Vagina (tissue), 2 donors: ENCODE results near the gene SOX15. TPM values are rescaled to one million over a fixed set of nuclear protein-coding genes. Genes with fewer than 3 reads are reported as not detected.

Experiments
- DNase-seq, 2 donors: peaks; one replicate each; pipeline ENCODE4 v3.0.0-alpha.2; 2017; ENCODE audit errors: extremely low spot score in 2 of 2
- H3K27ac ChIP-seq: fragments of 200-600 bp; sonication (generic); one replicate; pipeline ENCODE4 v1.5.1; 2019
- H3K27me3 ChIP-seq: fragments of 200-600 bp; sonication (generic); one replicate; pipeline ENCODE4 v1.5.1; 2019
- H3K36me3 ChIP-seq, 2 donors: fragments of 200-600 bp; sonication (generic); one replicate each; pipeline ENCODE4 v1.5.1; 2017 to 2019
- H3K4me1 ChIP-seq: fragments of 200-600 bp; sonication (generic); one replicate; pipeline ENCODE4 v1.5.1; 2019
- H3K4me3 ChIP-seq, 2 donors: fragments of 200-600 bp; sonication (generic); 1 replicate in 1 of 2; 2 replicates in 1 of 2; pipeline ENCODE4 v1.5.1; 2016 to 2019
- H3K9me3 ChIP-seq: fragments of 200-600 bp; sonication (generic); one replicate; pipeline ENCODE4 v1.5.1; 2019
- POLR2A ChIP-seq, 2 donors: fragments of 450-650 bp; IDR thresholded peaks; one replicate each; pipeline ENCODE4 v1.6.1; 2017; ENCODE audit warnings: antibody characterized with exemption in 2 of 2, mild to moderate bottlenecking in 2 of 2, moderate library complexity in 2 of 2
- POLR2AphosphoS5 ChIP-seq, 2 donors: sonication (generic); formaldehyde crosslinking; IDR thresholded peaks; one replicate each; pipeline ENCODE4 v1.9.0; 2017; ENCODE audit warnings: antibody characterized with exemption in 2 of 2, mild to moderate bottlenecking in 2 of 2, low read depth in 1 of 2; ENCODE audit not compliant: insufficient read depth in 1 of 2
- intact Hi-C: fragments of 100-400 bp; cut with DNase I; formaldehyde crosslinking; loops from one replicate; pipeline ENCODE4 v1.15.1; 2023
- total RNA-seq: library from RNA; depleted of rRNA; stranded (reverse); fragments of >200 nt; gene quantifications from one replicate; pipeline ENCODE4 v1.2.3, GENCODE V29; 2016
- TF ChIP-seq, protein P1 (sequence below), 3 experiments: fragments of 450-650 bp in 2 of 3; fragments of 200-600 bp in 1 of 3; sonication (generic) in 1 of 3; IDR thresholded peaks; one replicate each; pipeline ENCODE4 v1.5.1; 2017 to 2019; ENCODE audit warnings: antibody characterized with exemption in 3 of 3, mild to moderate bottlenecking in 2 of 3, moderate library complexity in 2 of 3

The SOX15 gene
- total RNA-seq, 1 donor from 2014 or later = 44.4 TPM

DNA sequence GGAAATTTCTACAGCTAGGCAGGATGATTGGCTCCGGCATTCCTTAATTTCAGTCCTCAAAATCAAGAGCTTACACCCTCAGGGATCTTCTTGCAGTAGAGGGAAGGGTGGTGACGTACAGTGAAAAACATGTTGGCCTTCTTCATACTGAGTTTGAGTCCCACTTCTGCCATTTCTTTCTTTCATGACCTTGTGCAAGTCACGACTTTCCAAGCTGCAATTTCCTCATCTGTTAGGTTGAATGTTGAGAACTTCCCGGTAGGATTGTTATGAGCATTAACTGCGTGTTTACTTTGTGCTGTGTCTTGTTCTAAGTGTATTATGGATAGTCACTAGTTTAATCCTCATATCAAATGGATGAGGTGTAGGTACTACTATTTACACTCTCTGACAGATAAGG lies 20.3 kb downstream of the SOX15 start:
- H3K36me3 ChIP-seq = peaks cover 0 to 52% of the 10 kb centered on the region in 2 donors
- intact Hi-C loops = loop anchor here (10.0 kb wide), 2 partner anchors 215 to 315 kb away; partner anchors contain the start of genes CTDNEP1, ELP5, KCTD11 and TMEM95
- peaks cover 14% of the 10 kb centered on the region for H3K4me1 ChIP-seq
- no peaks in the 10 kb centered on the region for H3K27me3 ChIP-seq
- H3K4me3 ChIP-seq = no peak overlapping the region
- no peaks in the 10 kb centered on the region for H3K9me3 ChIP-seq
- no peak overlapping the region for H3K27ac ChIP-seq
- TF ChIP-seq, protein P1, sequence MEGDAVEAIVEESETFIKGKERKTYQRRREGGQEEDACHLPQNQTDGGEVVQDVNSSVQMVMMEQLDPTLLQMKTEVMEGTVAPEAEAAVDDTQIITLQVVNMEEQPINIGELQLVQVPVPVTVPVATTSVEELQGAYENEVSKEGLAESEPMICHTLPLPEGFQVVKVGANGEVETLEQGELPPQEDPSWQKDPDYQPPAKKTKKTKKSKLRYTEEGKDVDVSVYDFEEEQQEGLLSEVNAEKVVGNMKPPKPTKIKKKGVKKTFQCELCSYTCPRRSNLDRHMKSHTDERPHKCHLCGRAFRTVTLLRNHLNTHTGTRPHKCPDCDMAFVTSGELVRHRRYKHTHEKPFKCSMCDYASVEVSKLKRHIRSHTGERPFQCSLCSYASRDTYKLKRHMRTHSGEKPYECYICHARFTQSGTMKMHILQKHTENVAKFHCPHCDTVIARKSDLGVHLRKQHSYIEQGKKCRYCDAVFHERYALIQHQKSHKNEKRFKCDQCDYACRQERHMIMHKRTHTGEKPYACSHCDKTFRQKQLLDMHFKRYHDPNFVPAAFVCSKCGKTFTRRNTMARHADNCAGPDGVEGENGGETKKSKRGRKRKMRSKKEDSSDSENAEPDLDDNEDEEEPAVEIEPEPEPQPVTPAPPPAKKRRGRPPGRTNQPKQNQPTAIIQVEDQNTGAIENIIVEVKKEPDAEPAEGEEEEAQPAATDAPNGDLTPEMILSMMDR (IDR thresholded peaks at IDR 0.05) = no peak
- no peak for TF ChIP-seq POLR2AphosphoS5 (IDR thresholded peaks at IDR 0.05; ENCODE audit: insufficient read depth in 1 of 2, low read depth in 1 of 2)
- TF ChIP-seq POLR2A (IDR thresholded peaks at IDR 0.05) = no peak
- DNase-seq = no peak

DNA sequence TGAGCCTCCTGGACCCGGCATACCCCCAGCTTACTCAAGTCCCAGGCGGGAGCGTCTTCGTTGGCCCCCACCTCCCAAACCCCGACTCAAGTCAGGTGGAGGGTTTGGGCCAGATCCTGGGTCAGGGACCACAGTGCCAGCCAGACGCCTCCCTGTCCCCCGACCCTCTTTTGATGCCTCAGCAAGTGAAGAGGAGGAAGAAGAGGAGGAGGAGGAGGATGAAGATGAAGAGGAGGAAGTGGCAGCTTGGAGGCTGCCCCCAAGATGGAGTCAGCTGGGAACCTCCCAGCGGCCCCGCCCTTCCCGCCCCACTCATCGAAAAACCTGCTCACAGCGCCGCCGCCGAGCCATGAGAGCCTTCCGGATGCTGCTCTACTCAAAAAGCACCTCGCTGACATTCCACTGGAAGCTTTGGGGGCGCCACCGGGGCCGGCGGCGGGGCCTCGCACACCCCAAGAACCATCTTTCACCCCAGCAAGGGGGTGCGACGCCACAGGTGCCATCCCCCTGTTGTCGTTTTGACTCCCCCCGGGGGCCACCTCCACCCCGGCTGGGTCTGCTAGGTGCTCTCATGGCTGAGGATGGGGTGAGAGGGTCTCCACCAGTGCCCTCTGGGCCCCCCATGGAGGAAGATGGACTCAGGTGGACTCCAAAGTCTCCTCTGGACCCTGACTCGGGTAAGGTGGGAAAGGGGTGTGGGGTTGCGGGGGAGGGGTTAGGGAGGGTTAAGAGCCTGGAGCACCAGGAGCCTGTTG lies 26.6 kb downstream of the SOX15 start:
- Histone ChIP-seq H3K27me3 (no peaks in the 10 kb centered on the region), H3K4me3 (peak overlapping the region in 1 of 2 donors; percentile 7), H3K27ac (no peak overlapping the region), H3K4me1 (peaks cover 56% of the 10 kb centered on the region), H3K36me3 (peaks cover 0 to 40% of the 10 kb centered on the region in 2 donors), H3K9me3 (no peaks in the 10 kb centered on the region)
- TF ChIP-seq, protein P1 (IDR thresholded peaks at IDR 0.05) = no peak
- TF ChIP-seq POLR2A (IDR thresholded peaks at IDR 0.05) = no peak
- intact Hi-C loops = loop anchor here (5.0 to 10.0 kb wide), 3 partner anchors 46 to 308 kb away; partner anchors contain the start of genes CTDNEP1, ELP5, KCTD11 and TMEM95
- peak in 1 of 2 donors; percentile 82 for DNase-seq

DNA sequence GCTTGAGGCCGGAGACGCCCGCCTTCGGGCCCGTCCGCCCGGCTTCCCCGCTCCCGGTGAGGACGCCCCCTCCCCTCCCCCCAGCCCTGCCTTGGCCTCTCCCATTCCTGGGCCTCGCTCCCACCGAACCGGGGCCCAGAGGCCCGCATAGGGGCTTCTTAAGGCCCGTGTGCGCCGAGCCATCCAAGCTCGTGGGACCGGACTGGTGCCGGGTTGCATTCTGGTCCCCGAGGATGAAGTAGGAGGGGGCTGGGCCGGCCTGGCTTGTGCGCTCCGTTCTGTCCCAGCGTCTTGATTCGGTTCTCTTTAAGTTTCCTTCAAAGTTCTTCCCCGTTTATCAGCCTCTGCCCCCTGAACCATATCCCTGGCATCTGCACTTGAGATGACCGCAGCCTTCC lies 27.7 kb downstream of the SOX15 start:
- intact Hi-C loops = loop anchor here (5.0 to 10.0 kb wide), 3 partner anchors 45 to 307 kb away; partner anchors contain the start of genes CTDNEP1, ELP5, KCTD11 and TMEM95
- Histone ChIP-seq H3K4me3 (peak overlapping the region; percentile 70 to 82), H3K9me3 (no peaks in the 10 kb centered on the region), H3K36me3 (peaks cover 0 to 38% of the 10 kb centered on the region in 2 donors), H3K4me1 (peaks cover 67% of the 10 kb centered on the region), H3K27me3 (no peaks in the 10 kb centered on the region), H3K27ac (peak overlapping the region; percentile 88)
- peak in 1 of 2 donors; percentile 87 for DNase-seq
- TF ChIP-seq POLR2A (IDR thresholded peaks at IDR 0.05) = no peak
- TF ChIP-seq, protein P1 (IDR thresholded peaks at IDR 0.05) = no peak
- no peak for TF ChIP-seq POLR2AphosphoS5 (IDR thresholded peaks at IDR 0.05; ENCODE audit: insufficient read depth in 1 of 2, low read depth in 1 of 2)

DNA sequence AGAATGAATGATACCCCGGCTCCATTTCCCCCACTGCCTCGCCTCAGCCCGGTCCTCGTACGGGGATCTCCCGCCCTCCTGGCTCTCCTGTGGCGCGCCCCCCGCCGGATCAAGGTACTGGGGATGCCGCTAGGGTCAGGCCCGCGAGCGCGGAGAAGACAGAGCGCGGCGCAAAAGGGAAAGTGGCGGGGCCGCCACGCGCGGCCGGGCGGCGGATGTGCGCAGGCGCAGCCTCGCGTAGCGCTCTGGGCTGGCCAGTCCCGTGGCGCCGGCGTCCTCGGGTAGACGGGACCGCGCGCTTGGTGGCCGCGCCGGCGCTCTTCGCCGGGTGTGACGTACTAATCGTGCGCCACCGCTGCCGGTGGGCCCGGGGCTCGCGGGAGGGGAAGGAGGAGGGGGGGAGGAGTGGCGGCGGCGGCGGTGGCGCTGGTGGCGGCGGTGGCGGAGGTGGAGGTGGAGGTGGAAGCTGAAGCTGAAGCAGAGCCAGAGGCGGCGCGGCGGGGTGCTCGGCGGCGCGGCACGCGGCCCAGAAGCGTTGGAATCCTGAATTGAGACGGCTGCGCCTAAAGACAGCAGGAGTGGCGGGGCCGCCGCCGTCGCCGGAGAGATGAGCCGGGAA lies 28.2 kb downstream of the SOX15 start, which contains the start of gene SENP3:
TSS of gene SENP3 (plus strand) at position 331 of the 619 bp plus-strand sequence. CDS start 1,158 bp downstream, outside the sequence.
- intact Hi-C loops = loop anchor here (5.0 to 10.0 kb wide), 3 partner anchors 44 to 307 kb away; partner anchors contain the start of genes CTDNEP1, ELP5, KCTD11 and TMEM95
- no peaks in the 10 kb centered on the region for H3K9me3 ChIP-seq
- TF ChIP-seq, protein P1 (IDR thresholded peaks at IDR 0.05) = no peak
- peak; percentile 52 to 79 for TF ChIP-seq POLR2AphosphoS5 (IDR thresholded peaks at IDR 0.05; ENCODE audit: insufficient read depth in 1 of 2, low read depth in 1 of 2)
- TF ChIP-seq POLR2A (IDR thresholded peaks at IDR 0.05) = peak in 1 of 2 donors; percentile 40
- peak within 1 kb of the TSS; percentile 70 to 82 for H3K4me3 ChIP-seq
- H3K27me3 ChIP-seq = no peaks in the 10 kb centered on the region
- peak within 1 kb of the TSS; percentile 88 for H3K27ac ChIP-seq
- peaks cover 70% of the 10 kb centered on the region for H3K4me1 ChIP-seq
- peak in 1 of 2 donors; percentile 86 for DNase-seq
- peaks cover 0 to 35% of the 10 kb centered on the region in 2 donors for H3K36me3 ChIP-seq
